Right forelimb (tissue), 1 donor: Measurements from ENCODE around the gene ZNF277.

Experiments used
- DNase-seq: peaks from one replicate; pipeline ENCODE4 v3.0.0-alpha.2; 2018

The ZNF277 gene

DNA sequence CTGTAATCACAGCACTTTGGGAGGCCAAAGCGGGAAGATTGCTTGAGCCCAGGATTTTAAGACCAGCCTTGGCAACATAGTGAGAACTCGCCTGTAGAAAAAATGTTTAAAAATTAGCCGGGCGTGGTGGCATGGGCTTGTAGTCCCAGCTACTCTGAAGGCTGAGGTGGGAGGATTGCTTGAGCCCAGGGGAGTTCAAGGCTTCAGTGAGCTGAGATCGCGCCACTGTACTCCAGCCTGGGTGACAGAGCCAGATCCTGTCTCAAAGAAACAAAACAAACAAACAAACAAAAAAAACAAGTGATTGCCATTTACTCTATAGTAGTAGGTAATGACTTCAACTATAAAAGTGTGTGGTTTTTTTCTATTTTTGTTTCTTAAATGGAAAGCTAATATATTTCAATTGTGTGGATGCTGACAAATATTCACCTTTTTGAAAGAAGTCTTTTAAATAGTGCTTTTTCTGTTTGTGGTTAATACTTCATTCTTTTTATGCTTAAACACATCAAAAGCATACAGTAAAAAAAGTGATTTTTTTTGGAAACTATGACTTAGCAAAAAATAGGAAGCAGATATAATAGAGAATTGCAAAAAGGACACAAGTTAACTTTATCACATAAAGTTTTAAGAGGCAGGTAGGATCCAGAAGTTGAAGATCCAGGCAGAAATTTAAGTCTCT is 48.4 kb downstream of the ZNF277 start:
- no peak for DNase-seq

GRCh38 chr7:112255388-112255720 is 48.9 kb downstream of the ZNF277 start:
- no peak for DNase-seq

- DNase-seq: no peak
Measured at GRCh38 chr7:112257073-112257472, 50.6 kb downstream of the ZNF277 start.

- DNase-seq: no peak
Measured at GRCh38 chr7:112260911-112261310, 54.4 kb downstream of the ZNF277 start.

DNA sequence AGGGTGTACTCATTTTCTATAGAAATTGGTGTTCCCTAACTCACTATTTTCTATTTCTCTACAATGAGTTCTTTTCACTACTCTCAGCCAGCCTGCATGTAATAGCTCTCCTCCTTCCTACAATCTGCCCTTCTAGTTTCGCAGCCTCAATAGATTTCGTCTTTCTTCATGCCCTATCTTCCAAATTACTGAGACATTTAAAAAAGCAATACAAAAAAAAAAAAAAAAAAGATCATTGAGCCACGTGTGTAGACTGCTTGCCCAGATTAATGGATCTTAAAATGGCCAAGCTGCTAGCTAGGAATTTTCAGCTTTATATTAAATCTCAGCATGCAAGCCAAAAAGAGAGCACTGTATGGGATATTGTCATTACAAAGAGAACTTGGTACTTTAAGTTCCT is 55.5 kb downstream of the ZNF277 start:
- DNase-seq: no peak

DNA sequence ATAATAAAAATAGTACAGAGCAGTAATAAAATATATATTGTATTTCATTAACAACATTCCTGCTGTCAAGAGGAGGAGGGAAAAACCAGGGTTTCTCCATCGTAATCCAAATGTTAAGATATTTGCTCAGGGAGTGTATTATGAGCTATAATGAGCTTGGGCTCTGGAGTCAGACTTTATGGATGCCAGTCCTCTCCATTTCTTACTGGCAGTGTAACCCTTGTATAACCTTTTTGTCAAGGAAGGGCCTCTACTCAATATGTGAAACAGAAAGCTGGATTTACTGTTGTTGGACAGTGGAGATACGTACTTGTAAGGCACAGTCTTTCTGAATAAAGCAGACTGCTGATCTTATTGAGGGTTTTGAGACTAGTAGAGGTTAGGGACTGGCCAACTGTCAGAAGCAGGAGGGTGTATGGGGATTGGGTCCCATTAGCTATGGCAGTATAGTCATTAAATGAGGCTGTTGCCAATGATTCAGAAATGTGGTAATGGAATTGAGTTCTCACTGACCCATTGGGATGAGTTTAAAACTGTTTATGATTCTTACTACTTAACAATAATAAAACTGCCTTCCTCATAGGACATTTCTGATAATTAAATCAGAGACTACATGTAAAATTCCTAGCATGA is 56.5 kb downstream of the ZNF277 start:
- no peak for DNase-seq

GRCh38 chr7:112263519-112263918 is 57.0 kb downstream of the ZNF277 start:
- DNase-seq: no peak

DNA sequence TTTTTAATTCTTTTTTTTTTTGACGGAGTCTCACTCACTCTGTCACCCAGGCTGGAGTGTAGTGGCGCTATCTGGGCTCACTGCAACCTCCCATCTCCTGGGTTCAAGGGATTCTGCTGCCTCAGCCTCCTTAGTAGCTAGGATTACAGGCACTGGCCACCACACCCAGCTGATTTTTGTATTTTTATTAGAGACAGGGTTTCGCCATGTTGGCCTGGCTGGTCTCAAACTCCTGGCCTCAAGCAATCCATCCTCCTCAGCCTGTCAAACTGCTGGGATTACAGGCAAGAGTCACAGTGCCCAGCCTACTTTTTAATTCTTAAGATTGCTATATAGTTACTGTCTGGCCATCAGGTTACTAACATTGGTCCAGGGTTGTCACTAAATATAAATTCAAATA is 59.6 kb downstream of the ZNF277 start:
- no peak for DNase-seq

- DNase-seq: no peak
Measured at GRCh38 chr7:112266595-112267270, 60.2 kb downstream of the ZNF277 start.

GRCh38 chr7:112267944-112268691 is 61.6 kb downstream of the ZNF277 start:
- no peak for DNase-seq

GRCh38 chr7:112271162-112271561 is 64.7 kb downstream of the ZNF277 start:
- DNase-seq: no peak

GRCh38 chr7:112272921-112273561 is 66.5 kb downstream of the ZNF277 start:
- no peak for DNase-seq

GRCh38 chr7:112279042-112279441 is 72.5 kb downstream of the ZNF277 start:
- DNase-seq: no peak

GRCh38 chr7:112280267-112280666 is 73.8 kb downstream of the ZNF277 start:
- DNase-seq: no peak

DNA sequence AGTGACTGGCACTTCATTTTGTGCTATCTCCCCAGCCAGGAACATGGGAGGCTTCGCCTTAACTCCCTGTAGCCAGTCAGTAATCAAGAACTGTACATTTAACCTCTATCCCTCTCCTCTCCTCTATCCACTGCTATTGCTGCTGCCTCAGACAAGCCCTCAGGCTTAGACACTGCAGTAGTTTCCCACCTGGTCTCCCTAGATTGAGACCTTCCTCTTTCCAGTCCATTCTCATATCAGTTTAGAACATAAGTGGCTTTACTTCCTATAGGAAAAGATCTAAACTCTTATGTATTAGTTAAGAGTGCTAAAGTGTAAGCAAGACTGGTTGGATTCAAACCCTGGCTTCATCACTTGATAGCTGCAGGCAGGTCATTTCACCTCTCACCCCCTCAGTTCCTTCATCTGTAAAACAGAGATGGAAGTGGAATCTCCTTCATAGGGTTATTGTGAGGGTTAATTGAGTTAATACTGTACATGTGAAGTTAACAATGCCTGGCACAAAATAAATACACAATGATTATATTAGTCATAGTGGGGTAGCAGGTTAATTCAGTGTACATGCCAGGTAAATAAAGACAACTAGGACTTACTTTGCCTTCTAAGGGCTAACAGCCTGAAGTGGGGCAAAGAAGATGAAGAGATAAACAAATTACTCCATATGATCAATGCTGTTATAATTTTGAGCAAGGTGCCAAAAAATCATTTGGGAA is 76.1 kb downstream of the ZNF277 start:
- no peak for DNase-seq

DNA sequence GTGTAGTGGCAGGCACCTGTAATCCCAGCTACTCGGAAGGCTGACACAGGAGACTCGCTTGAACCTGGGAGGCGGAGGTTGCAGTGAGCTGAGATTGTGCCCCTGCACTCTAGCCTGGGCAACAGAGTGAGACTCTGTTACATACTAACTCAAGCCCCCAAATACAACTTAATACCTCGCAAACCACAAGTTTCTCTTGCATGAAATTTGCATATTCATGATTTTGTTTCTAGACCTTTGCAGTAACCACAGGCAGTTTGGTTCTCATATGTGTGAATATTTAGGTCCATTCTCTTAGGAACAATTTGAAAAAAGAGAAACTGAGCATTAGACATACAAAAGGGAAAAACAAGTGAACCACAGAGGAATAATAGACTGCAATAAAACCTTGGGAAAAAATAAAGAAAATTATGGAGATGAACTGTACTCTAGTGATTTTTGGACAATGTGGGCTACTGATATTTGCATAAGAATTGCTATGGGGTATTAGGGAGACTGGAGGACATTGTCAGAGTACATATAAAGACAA is 77.0 kb downstream of the ZNF277 start:
- no peak for DNase-seq

DNA sequence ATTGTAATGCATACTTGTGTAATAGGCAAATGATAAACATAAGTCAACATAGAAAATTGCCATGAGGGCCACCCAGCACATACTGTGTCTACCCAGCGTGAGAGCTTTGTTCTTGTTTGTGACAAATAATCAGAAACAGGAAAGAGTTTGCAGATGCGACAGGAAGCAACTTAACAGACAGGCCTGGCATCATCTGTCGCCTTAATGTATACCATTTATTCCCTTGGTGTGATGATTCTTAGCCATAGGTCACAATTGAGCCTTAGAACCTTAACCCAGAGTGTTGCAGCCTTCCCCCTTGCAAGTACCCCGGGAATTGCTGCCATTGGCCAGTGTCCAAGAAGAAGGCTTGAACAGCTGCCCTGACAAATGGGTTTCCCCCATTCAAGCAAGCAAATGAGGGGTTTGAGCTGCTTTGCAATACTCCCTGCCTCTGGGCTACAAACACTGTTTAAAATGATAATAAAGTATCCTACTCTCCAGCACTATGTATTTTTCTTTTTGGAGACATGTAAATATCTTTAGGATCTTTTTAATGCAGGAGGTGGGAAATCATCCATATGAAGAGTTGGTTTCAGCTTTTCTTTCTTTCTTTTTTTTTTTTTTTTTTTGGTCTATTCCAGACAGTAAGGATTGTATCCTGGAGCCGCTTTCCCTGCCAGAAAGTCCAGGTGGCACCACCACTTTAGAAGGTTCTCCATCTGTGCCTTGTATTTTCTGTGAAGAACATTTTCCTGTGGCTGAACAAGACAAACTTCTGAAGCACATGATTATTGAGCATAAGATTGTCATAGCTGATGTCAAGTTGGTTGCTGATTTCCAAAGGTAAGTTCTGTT is 80.0 kb downstream of the ZNF277 start:
- DNase-seq: no peak

DNA sequence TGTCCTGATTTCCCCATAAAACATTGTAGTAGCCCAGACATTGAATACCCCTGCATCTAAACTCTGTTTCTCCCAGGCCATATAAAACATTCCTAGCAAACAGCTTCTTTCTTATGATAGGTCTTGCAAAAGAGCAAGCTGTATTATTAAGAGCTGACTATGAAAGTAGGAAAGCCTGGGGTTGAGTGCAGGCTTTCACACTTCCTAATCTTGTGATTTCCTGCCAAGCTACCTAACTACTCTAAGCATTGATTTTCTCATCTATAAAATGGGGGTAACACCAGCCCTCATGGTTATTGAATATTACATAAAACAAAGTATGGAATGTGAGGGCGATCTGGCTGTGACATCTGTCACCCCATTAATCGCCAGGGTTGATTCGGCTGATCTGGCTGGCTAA is 81.8 kb downstream of the ZNF277 start:
- DNase-seq: no peak

DNA sequence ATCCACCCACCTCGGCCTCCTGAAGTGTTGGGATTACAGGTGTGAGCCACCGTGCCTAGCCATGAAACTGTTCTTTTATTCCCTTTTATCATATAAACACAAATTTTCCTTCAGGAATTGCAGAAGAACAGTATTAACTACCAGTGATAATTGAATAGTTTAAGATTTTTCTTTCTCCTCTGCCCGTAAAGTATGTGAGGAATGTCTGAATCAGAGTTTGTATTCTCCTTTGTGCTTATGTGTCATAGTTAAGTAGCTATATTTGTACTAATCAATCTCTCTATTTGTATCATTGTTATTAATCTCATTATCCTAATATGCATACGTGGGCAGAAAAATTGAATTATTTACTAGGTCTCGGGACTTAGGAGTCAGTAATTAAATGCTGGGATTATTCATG is 83.6 kb downstream of the ZNF277 start:
- DNase-seq: no peak

GRCh38 chr7:112292162-112292561 is 85.7 kb downstream of the ZNF277 start:
- DNase-seq: no peak

DNA sequence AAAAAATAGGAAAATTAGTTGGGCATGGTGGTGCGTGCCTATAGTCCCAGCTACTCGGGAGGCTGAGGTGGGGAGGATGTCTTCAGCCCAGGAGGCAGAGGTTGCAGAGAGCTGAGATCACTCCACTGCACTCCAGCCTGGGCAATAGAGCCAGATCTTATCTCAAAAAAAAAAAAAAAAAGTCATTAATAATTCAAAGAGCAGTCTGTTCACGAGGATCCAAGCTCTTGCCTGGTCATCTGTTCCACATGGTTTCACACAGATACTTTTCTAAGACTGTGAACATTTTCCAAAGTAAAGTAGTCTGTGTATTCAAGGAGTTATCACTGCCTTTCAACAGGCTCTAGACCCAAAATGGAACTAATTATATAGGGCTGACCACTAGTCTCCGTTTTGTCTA is 86.9 kb downstream of the ZNF277 start:
- no peak for DNase-seq
